GM21619 (cell line): ENCODE measurements around the gene IFT88.

ENCODE experiments used
- ATAC-seq: cut with Tn5 transposase; IDR thresholded peaks from one replicate; pipeline ENCODE4 v1.9.1; 2021; ENCODE audit not compliant: unreplicated experiment

Gene IFT88

GRCh38 chr13:20685092-20685491 lies 118.1 kb downstream of the IFT88 start:
- ATAC-seq = no peak

GRCh38 chr13:20686167-20686566 lies 119.2 kb downstream of the IFT88 start:
- no peak for ATAC-seq

GRCh38 chr13:20686863-20687579 lies 120.1 kb downstream of the IFT88 start:
- ATAC-seq = no peak

GRCh38 chr13:20689291-20689690 lies 122.3 kb downstream of the IFT88 start:
- no peak for ATAC-seq

GRCh38 chr13:20691616-20692015 lies 124.7 kb downstream of the IFT88 start:
- no peak for ATAC-seq

GRCh38 chr13:20696073-20696472 lies 129.1 kb downstream of the IFT88 start:
- ATAC-seq = no peak

GRCh38 chr13:20699715-20700114 lies 132.8 kb downstream of the IFT88 start:
- ATAC-seq = no peak

- ATAC-seq = no peak
Observed at GRCh38 chr13:20700288-20700687, 133.3 kb downstream of the IFT88 start.

GRCh38 chr13:20701461-20701860 lies 134.5 kb downstream of the IFT88 start:
- ATAC-seq = no peak

GRCh38 chr13:20702530-20702914 lies 135.6 kb downstream of the IFT88 start:
- ATAC-seq = no peak

GRCh38 chr13:20702915-20703779 lies 136.2 kb downstream of the IFT88 start, which contains the start of gene IL17D:
TSS of gene IL17D (plus strand) at chr13:20703699. CDS start at chr13:20704002, 303 bp downstream.
- ATAC-seq = peak; percentile 18

- ATAC-seq = peak; percentile 84
Observed at GRCh38 chr13:20703780-20704458, 137.0 kb downstream of the IFT88 start.

- ATAC-seq = no peak
Observed at GRCh38 chr13:20704459-20705069, 137.6 kb downstream of the IFT88 start.

- ATAC-seq = no peak
Observed at GRCh38 chr13:20706661-20707060, 139.7 kb downstream of the IFT88 start.

GRCh38 chr13:20708216-20708615 lies 141.3 kb downstream of the IFT88 start:
- no peak for ATAC-seq

- ATAC-seq = no peak
Observed at GRCh38 chr13:20709369-20709768, 142.4 kb downstream of the IFT88 start.

- no peak for ATAC-seq
Observed at GRCh38 chr13:20709782-20710181, 142.8 kb downstream of the IFT88 start.

GRCh38 chr13:20711301-20712044 lies 144.5 kb downstream of the IFT88 start:
- no peak for ATAC-seq

- ATAC-seq = no peak
Observed at GRCh38 chr13:20713014-20713376, 146.0 kb downstream of the IFT88 start.

GRCh38 chr13:20713751-20714150 lies 146.8 kb downstream of the IFT88 start:
- ATAC-seq = no peak

GRCh38 chr13:20714161-20714560 lies 147.2 kb downstream of the IFT88 start:
- ATAC-seq = no peak
